ENCODE results near the gene CYBA.
A peak's percentile ranks its signal among the peaks of the same experiment; 100 is the strongest.

Gene CYBA

GRCh38 chr16:88661468-88661867 is 10.6 kb upstream of the CYBA start:
- DNase-seq (ENCODE audit: low read depth), result no peak

- no peak for DNase-seq (ENCODE audit: low read depth)
These were observed 8.3 kb upstream of the CYBA start for GRCh38 chr16:88659160-88659559.

- no peak for DNase-seq (ENCODE audit: low read depth)
These were observed 7.9 kb upstream of the CYBA start for GRCh38 chr16:88658714-88659113.

GRCh38 chr16:88657371-88657770 is 6.5 kb upstream of the CYBA start:
- DNase-seq (ENCODE audit: low read depth), result no peak

- no peak for DNase-seq (ENCODE audit: low read depth)
These were observed 5.6 kb upstream of the CYBA start for GRCh38 chr16:88656291-88656980.

GRCh38 chr16:88655733-88656281 is 5.0 kb upstream of the CYBA start:
- no peak for DNase-seq (ENCODE audit: low read depth)

GRCh38 chr16:88655053-88655732 is 4.3 kb upstream of the CYBA start:
- DNase-seq (ENCODE audit: low read depth), result no peak

GRCh38 chr16:88654363-88655052 is 3.7 kb upstream of the CYBA start:
- no peak for DNase-seq (ENCODE audit: low read depth)

GRCh38 chr16:88653596-88654362 is 2.9 kb upstream of the CYBA start:
- no peak for DNase-seq (ENCODE audit: low read depth)

- DNase-seq (ENCODE audit: low read depth), result no peak
These were observed 2.2 kb upstream of the CYBA start for GRCh38 chr16:88653101-88653500.

- no peak for DNase-seq (ENCODE audit: low read depth)
These were observed 1.9 kb upstream of the CYBA start for GRCh38 chr16:88652762-88653063.

- no peak for DNase-seq (ENCODE audit: low read depth)
These were observed 1.3 kb upstream of the CYBA start for GRCh38 chr16:88651989-88652761.

GRCh38 chr16:88651276-88651988 is 579 bp upstream of the CYBA start:
- no peak for DNase-seq (ENCODE audit: low read depth)

- peak; percentile 55 for DNase-seq (ENCODE audit: low read depth)
These were observed 717 bp downstream of the CYBA start for GRCh38 chr16:88649924-88650748.

- no peak for DNase-seq (ENCODE audit: low read depth)
These were observed 1.5 kb downstream of the CYBA start for GRCh38 chr16:88649195-88649923.

GRCh38 chr16:88647178-88648070 is 3.4 kb downstream of the CYBA start:
- DNase-seq (ENCODE audit: low read depth), result no peak

- DNase-seq (ENCODE audit: low read depth), result no peak
These were observed 4.4 kb downstream of the CYBA start for GRCh38 chr16:88646345-88647034.

- no peak for DNase-seq (ENCODE audit: low read depth)
These were observed 4.9 kb downstream of the CYBA start for GRCh38 chr16:88645941-88646340.
